Glomerular endothelial cell (primary cell): ENCODE measurements around the gene RNU2-1. TPM values are rescaled to one million over a fixed set of nuclear protein-coding genes. Genes with fewer than 3 reads are reported as not detected.
"Not testable (repeated sequence)": the region's sequence is repeated elsewhere in the genome, so short reads cannot be mapped to it uniquely, and the experiment has no call there.

Experiments used
- DNase-seq: peaks from one replicate; pipeline ENCODE4 v3.0.0-alpha.2; 2011; ENCODE audit warnings: low read depth, low spot score; ENCODE audit errors: extremely low read depth
- total RNA-seq: library from RNA; depleted of rRNA; stranded (reverse); fragments of >200 nt; gene quantifications from 2 replicates; pipeline ENCODE4 v1.2.3, GENCODE V29; 2015

The RNU2-1 gene
- not detected in 2 replicates for total RNA-seq

GRCh38 chr17:43233877-43234276 is at the start of gene RNU2-1:
Gene RNU2-1, minus strand, starts transcription at chr17:43233977.
- DNase-seq, result not testable (repeated sequence)

- DNase-seq, result not testable (repeated sequence)
These were observed 39.1 kb upstream of the RNU2-1 start for GRCh38 chr17:43272914-43273313.

DNA sequence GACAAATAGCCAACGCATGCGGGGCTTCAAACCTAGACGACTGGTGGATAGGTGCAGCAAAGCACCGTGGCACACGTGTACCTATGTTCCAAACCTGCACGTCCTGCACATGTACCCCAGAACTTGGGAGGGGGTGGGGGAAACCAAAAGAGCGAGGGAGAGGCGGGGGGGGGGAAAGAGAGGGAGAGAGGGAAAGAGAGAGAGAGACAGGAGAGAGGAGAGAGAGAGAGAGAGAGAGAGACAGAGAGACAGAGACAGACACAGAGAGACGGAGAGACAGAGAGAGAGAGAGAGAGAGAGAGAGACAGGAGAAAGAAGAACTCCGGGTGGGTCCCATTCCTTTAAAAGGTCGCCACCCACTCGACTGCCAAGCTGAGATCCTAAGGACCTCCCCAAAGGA is 38.7 kb upstream of the RNU2-1 start:
- not testable (repeated sequence) for DNase-seq

- not testable (repeated sequence) for DNase-seq
These were observed 37.1 kb upstream of the RNU2-1 start for GRCh38 chr17:43270552-43271504.

DNA sequence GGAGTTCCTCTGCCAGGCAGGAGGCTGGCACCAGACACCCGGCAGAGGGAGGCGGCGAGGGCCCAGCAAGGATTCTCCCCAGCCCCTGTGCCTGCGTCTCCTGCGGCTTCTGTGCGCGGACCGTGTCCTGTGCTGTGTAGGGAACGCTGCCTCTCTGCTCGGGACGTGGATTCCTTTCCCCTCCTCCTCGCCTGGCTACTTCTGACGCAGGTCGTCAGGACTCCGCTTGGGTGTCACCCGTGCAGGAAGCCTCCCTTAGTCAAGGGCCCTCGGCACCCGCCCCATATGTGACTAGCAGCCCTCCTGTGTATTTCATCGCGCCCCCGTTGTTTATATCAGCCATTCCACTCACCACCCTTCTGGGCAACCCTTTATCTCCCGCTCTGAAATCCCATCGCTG is 12.7 kb upstream of the RNU2-1 start:
- DNase-seq, result not testable (repeated sequence)

GRCh38 chr17:43240596-43241352 is 7.0 kb upstream of the RNU2-1 start:
- not testable (repeated sequence) for DNase-seq

DNA sequence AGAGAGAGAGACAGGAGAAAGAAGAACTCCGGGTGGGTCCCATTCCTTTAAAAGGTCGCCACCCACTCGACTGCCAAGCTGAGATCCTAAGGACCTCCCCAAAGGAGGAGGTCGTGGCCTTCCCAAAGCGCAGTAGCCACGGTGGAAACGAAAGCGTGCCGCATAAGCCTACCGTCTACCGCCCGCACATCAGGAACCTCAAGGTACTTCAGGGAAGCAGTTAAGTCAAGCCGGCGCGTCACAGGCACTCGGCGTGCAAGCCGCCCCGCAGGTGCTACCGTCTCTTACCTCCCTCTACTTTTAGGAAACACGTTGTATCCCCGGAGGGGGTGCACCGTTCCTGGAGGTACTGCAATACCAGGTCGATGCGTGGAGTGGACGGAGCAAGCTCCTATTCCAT is 5.8 kb upstream of the RNU2-1 start:
- not testable (repeated sequence) for DNase-seq

DNA sequence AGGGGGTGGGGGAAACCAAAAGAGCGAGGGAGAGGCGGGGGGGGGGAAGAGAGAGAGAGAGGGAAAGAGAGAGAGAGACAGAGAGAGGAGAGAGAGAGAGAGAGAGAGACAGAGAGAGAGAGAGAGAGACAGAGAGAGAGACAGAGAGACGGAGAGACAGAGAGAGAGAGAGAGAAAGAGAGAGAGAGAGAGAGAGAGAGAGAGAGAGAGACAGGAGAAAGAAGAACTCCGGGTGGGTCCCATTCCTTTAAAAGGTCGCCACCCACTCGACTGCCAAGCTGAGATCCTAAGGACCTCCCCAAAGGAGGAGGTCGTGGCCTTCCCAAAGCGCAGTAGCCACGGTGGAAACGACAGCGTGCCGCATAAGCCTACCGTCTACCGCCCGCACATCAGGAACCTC is 514 bp downstream of the RNU2-1 start:
- DNase-seq, result not testable (repeated sequence)

GRCh38 chr17:43232021-43232699 is 1.6 kb downstream of the RNU2-1 start:
- not testable (repeated sequence) for DNase-seq

GRCh38 chr17:43231205-43232020 is 2.4 kb downstream of the RNU2-1 start:
- not testable (repeated sequence) for DNase-seq

DNA sequence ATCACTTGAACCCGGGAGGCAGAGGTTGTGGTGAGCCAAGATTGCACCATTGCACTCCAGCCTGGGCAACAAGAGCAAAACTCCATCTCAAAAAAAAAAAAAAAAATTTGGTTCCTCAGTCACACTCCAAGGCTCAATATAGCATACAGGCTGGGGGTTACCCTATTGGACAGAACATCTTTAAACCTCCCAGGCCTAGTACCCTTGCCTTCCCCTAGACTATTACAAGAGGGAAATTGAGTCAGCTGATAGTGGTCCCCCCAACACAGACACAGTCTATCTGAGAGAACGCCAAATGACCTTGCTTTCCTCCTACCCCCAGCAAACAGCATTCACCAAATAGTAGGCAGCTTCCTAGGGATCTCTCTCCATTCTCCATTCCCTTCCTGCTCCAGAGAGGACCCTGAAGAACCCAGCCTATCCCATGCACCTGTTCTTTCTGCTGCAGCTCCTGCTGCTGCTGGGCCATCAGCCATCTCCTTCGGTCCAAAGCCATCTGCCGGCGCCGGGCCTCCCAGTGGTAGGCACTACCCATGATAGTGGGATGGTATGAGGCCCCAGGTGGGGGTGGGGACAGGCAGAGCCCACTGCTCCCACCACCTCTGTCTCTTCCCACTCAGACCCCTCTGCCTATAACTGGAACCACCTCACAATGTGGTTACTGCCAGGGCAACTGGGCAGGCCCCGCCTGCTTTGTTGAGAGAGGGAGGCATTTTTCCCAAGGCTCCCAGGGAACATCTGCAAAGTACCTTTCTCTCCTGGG is 5.6 kb downstream of the RNU2-1 start, which contains the start of gene CCDC200:
Gene CCDC200, minus strand, starts transcription at position 604 of the 763 bp plus-strand sequence. Its CDS starts 69 bp downstream, at position 535.
- DNase-seq, result not testable (repeated sequence)

DNA sequence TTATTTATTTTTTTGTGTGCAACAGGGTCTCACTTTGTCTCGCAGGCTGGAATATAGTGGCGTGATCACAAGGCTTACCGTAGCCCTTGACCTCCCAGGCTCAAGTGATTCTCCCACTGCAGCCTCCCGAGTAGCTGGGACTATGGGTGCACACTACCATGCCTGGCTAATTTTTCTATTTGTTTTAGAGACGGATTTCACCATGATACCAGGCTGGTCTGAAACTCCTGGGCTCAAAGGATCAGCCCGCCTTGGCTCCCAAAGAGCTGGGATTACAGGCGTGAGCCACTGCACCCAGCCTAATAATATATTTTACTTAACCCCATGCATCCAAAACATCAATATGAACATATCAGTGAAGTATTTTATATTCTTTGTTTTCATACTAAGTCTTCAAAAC is 7.4 kb downstream of the RNU2-1 start:
- no peak for DNase-seq

- DNase-seq, result no peak
These were observed 9.6 kb downstream of the RNU2-1 start for GRCh38 chr17:43224146-43224705.

DNA sequence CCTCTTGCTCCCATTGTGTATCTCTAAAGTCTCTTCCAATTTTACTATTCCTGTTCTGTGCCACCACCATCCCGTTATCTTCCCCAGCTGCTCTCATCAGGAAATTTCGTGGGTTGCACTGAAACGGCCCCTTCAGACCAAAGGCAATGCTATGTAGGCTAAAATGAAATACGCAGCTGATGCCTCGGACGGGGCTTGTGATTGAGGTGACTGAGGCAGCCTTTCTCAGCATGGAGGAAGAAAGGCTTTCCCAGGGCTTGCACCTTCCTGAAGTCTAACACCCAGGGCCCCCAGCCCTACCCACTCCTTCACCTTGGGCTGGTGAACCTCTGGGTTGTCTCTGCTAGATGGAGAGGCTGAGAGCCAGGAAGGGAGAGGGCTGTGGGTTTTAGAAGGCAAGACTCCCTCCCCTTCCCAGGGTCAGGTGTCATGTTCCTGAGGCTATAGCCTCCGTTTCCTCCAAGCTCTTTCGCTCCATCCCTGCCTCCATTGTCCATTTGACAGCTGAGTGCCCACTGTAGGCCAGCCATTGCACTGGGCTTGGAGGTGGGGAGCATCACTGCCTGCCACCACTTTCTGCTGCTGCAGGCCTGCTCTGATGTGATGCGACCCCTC is 13.2 kb downstream of the RNU2-1 start:
- no peak for DNase-seq

GRCh38 chr17:43219746-43220380 is 13.9 kb downstream of the RNU2-1 start:
- DNase-seq, result no peak

- no peak for DNase-seq
These were observed 14.8 kb downstream of the RNU2-1 start for GRCh38 chr17:43219001-43219400.

GRCh38 chr17:43217614-43218087 is 16.1 kb downstream of the RNU2-1 start:
- DNase-seq, result no peak
